ENCODE data around the gene NVL. TPM values are rescaled to one million over a fixed set of nuclear protein-coding genes. Genes with fewer than 3 reads are reported as not detected.

The NVL gene
- total and polyA plus RNA-seq, 2 donors (not counting 1 experiment from before 2014, with no cell fraction given) = 20.5 to 27.6 TPM

DNA sequence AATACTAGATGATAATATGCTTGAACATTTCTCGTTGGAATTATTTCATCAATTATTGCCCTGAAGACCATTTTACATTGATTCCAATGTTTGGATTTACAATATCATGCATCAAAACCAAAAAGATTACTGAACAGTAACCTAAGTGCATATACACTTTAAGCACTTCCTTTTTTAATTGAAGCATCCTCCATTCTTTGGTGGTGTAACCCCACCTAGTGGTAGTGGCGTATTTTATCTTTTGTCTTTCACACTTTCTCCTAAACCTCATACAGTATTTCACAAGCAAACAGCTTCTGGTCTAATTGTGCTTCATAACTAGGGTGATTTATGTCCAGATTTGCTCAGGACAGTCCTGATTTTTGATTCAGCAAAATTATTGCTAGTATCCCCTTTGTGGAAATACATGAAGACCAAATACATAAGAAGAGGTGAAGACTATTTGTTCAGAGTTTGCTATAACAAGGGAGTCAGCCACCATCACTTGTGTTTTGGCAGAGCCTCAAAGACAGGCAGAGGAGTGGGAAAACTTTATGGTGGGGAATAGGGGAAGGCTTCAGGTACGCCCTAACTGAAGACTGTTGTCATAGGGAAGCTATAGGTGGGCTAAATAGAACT is 3.4 kb upstream of the NVL start:
- H4K20me1 ChIP-seq (ENCODE audit: control insufficient read depth, extremely low read depth, insufficient read depth, low read length) = no peaks in the 10 kb centered on the region
- no peaks in the 10 kb centered on the region for H3K27me3 ChIP-seq (ENCODE audit: control insufficient read depth, insufficient read depth, low read length)
- no peak overlapping the region for H2AFZ ChIP-seq (ENCODE audit: low read length)
- DNase-seq (ENCODE audit: low read depth in 2 of 2) = peak; percentile 46 to 79
- H3K27ac ChIP-seq (ENCODE audit: insufficient read depth, low read length) = peak overlapping the region; percentile 4
- H3K9ac ChIP-seq (ENCODE audit: insufficient read depth, low read length) = no peak overlapping the region
- no peaks in the 10 kb centered on the region for H3K9me3 ChIP-seq (ENCODE audit: control insufficient read depth, insufficient read depth, low read depth, low read length)
- TF ChIP-seq, protein P1, sequence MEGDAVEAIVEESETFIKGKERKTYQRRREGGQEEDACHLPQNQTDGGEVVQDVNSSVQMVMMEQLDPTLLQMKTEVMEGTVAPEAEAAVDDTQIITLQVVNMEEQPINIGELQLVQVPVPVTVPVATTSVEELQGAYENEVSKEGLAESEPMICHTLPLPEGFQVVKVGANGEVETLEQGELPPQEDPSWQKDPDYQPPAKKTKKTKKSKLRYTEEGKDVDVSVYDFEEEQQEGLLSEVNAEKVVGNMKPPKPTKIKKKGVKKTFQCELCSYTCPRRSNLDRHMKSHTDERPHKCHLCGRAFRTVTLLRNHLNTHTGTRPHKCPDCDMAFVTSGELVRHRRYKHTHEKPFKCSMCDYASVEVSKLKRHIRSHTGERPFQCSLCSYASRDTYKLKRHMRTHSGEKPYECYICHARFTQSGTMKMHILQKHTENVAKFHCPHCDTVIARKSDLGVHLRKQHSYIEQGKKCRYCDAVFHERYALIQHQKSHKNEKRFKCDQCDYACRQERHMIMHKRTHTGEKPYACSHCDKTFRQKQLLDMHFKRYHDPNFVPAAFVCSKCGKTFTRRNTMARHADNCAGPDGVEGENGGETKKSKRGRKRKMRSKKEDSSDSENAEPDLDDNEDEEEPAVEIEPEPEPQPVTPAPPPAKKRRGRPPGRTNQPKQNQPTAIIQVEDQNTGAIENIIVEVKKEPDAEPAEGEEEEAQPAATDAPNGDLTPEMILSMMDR (conservative IDR thresholded peaks at IDR 0.05 in 1 of 2, IDR thresholded peaks at IDR 0.05 in 1 of 2; ENCODE audit: low read depth in 1 of 2, low read length in 2 of 2) = peak; percentile 45 to 61
- TF ChIP-seq EZH2 (IDR thresholded peaks at IDR 0.05; ENCODE audit: low read length, missing control alignments) = no peak
- H3K4me1 ChIP-seq (ENCODE audit: control insufficient read depth, extremely low read depth, insufficient read depth, low read length) = peaks cover 9% of the 10 kb centered on the region
- H3K4me3 ChIP-seq (replicated peaks in 1 of 4; ENCODE audit: control extremely low read depth in 1 of 4, insufficient read depth in 1 of 4, low read depth in 3 of 4, low read length in 4 of 4) = no peak overlapping the region
- no peaks in the 10 kb centered on the region for H3K36me3 ChIP-seq (ENCODE audit: control insufficient read depth, insufficient read depth, low read length)
- H3K79me2 ChIP-seq (ENCODE audit: control insufficient read depth, insufficient read depth, low read length) = peaks cover 15% of the 10 kb centered on the region
- no peak overlapping the region for H3K4me2 ChIP-seq (ENCODE audit: extremely low read depth, insufficient read depth, low read length)

DNA sequence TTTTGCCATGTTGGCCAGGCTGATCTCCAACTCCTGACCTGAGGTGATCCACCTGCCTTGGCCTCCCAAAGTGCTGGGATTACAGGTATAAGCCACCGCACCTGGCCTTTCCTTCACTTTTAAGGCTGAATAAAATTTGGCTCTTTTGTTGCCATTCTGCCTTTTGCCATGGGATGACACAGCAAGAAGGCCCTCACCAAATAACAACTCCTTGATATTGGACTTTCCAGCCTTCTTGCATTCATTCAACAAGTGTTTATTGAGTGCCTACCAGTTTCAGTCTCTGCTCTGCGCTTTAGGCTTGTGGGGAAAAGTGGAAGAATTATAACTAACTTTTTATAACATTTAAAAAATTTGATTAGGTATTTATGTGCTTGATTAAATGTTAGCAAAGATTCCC is 1.9 kb upstream of the NVL start:
- Histone ChIP-seq H3K36me3 (ENCODE audit: control insufficient read depth, insufficient read depth, low read length) (no peaks in the 10 kb centered on the region), H3K4me3 (replicated peaks in 1 of 4; ENCODE audit: control extremely low read depth in 1 of 4, insufficient read depth in 1 of 4, low read depth in 3 of 4, low read length in 4 of 4) (no peak overlapping the region), H3K27me3 (ENCODE audit: control insufficient read depth, insufficient read depth, low read length) (no peaks in the 10 kb centered on the region), H3K79me2 (ENCODE audit: control insufficient read depth, insufficient read depth, low read length) (peaks cover 29% of the 10 kb centered on the region), H3K4me1 (ENCODE audit: control insufficient read depth, extremely low read depth, insufficient read depth, low read length) (peaks cover 9% of the 10 kb centered on the region), H2AFZ (ENCODE audit: low read length) (no peak overlapping the region), H4K20me1 (ENCODE audit: control insufficient read depth, extremely low read depth, insufficient read depth, low read length) (no peaks in the 10 kb centered on the region), H3K9ac (ENCODE audit: insufficient read depth, low read length) (no peak overlapping the region), H3K4me2 (ENCODE audit: extremely low read depth, insufficient read depth, low read length) (no peak overlapping the region), H3K9me3 (ENCODE audit: control insufficient read depth, insufficient read depth, low read depth, low read length) (no peaks in the 10 kb centered on the region), H3K27ac (ENCODE audit: insufficient read depth, low read length) (no peak overlapping the region)
- TF ChIP-seq, protein P1 (conservative IDR thresholded peaks at IDR 0.05 in 1 of 2, IDR thresholded peaks at IDR 0.05 in 1 of 2; ENCODE audit: low read depth in 1 of 2, low read length in 2 of 2) = no peak
- TF ChIP-seq EZH2 (IDR thresholded peaks at IDR 0.05; ENCODE audit: low read length, missing control alignments) = no peak
- no peak for DNase-seq (ENCODE audit: low read depth in 2 of 2)

DNA sequence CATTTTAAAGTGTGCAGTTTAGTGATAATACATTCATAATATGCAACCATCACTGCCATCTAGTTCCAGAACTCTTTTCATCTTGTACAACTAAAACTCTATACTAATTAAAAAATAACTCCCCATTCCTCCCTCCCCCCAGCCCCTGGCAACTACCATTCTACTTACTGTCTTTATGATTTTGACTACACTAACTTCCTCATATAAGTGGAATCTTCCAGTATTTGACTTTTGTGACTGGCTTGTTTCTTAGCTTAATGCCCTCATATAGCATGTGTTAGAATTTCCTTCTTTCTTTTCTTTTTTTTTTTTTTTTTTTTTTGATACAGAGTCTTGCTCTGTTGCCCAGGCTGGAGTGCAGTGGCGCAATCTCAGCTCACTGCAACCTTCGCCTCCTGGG is 1.4 kb upstream of the NVL start:
- no peak overlapping the region for H3K4me2 ChIP-seq (ENCODE audit: extremely low read depth, insufficient read depth, low read length)
- no peak for TF ChIP-seq EZH2 (IDR thresholded peaks at IDR 0.05; ENCODE audit: low read length, missing control alignments)
- TF ChIP-seq, protein P1 (conservative IDR thresholded peaks at IDR 0.05 in 1 of 2, IDR thresholded peaks at IDR 0.05 in 1 of 2; ENCODE audit: low read depth in 1 of 2, low read length in 2 of 2) = no peak
- H2AFZ ChIP-seq (ENCODE audit: low read length) = no peak overlapping the region
- H3K4me3 ChIP-seq (replicated peaks in 1 of 4; ENCODE audit: control extremely low read depth in 1 of 4, insufficient read depth in 1 of 4, low read depth in 3 of 4, low read length in 4 of 4) = no peak overlapping the region
- no peaks in the 10 kb centered on the region for H4K20me1 ChIP-seq (ENCODE audit: control insufficient read depth, extremely low read depth, insufficient read depth, low read length)
- no peaks in the 10 kb centered on the region for H3K9me3 ChIP-seq (ENCODE audit: control insufficient read depth, insufficient read depth, low read depth, low read length)
- H3K9ac ChIP-seq (ENCODE audit: insufficient read depth, low read length) = no peak overlapping the region
- H3K79me2 ChIP-seq (ENCODE audit: control insufficient read depth, insufficient read depth, low read length) = peaks cover 32% of the 10 kb centered on the region
- no peaks in the 10 kb centered on the region for H3K27me3 ChIP-seq (ENCODE audit: control insufficient read depth, insufficient read depth, low read length)
- peaks cover 9% of the 10 kb centered on the region for H3K4me1 ChIP-seq (ENCODE audit: control insufficient read depth, extremely low read depth, insufficient read depth, low read length)
- no peaks in the 10 kb centered on the region for H3K36me3 ChIP-seq (ENCODE audit: control insufficient read depth, insufficient read depth, low read length)
- DNase-seq (ENCODE audit: low read depth in 2 of 2) = no peak
- H3K27ac ChIP-seq (ENCODE audit: insufficient read depth, low read length) = no peak overlapping the region
